Kidney (tissue), 14 donors: ENCODE measurements around the gene SLC26A3. TPM values are rescaled to one million over a fixed set of nuclear protein-coding genes. Genes with fewer than 3 reads are reported as not detected.

ENCODE experiments used
- DNase-seq, 5 donors: peaks; one replicate each; pipeline ENCODE4 v3.0.0-alpha.2; 2013 to 2020
- FAIRE-seq: peaks from 2 replicates; lab custom pipeline; 2012; peaks lifted over from hg19 to GRCh38; lab: Jason Lieb, UNC
- H3K27ac ChIP-seq, 2 donors: one replicate each; pipeline ENCODE4 v1.7.0; 2013; ENCODE audit warnings: low read depth in 2 of 2, low read length in 2 of 2, inconsistent platforms in 1 of 2
- H3K27me3 ChIP-seq: one replicate; pipeline ENCODE4 v1.7.1; 2013; ENCODE audit warnings: low read length, inconsistent platforms; ENCODE audit not compliant: control insufficient read depth, insufficient read depth
- H3K36me3 ChIP-seq, 3 donors: one replicate each; pipeline versions ENCODE4 v1.7.0 to v1.7.1; 2013; ENCODE audit warnings: low read length in 3 of 3, control low read depth in 1 of 3, inconsistent platforms in 1 of 3; ENCODE audit not compliant: insufficient read depth in 3 of 3, control insufficient read depth in 2 of 3
- H3K4me1 ChIP-seq, 3 donors: one replicate each; pipeline versions ENCODE4 v1.7.0 to v1.7.1; 2013; ENCODE audit warnings: low read length in 3 of 3, inconsistent platforms in 1 of 3, low read depth in 1 of 3; ENCODE audit not compliant: control insufficient read depth in 2 of 3, insufficient read depth in 2 of 3
- H3K4me3 ChIP-seq, 3 donors: one replicate each; pipeline versions ENCODE4 v1.7.0 to v1.8.1; 2013; ENCODE audit warnings: low read length in 3 of 3, control low read depth in 1 of 3, inconsistent platforms in 1 of 3
- H3K9ac ChIP-seq, 3 donors: one replicate each; pipeline versions ENCODE4 v1.7.0 to v1.7.1; 2013; ENCODE audit warnings: low read length in 3 of 3, control low read depth in 1 of 3, inconsistent platforms in 1 of 3
- H3K9me3 ChIP-seq, 3 donors: one replicate each; pipeline versions ENCODE4 v1.7.0 to v1.7.1; 2013; ENCODE audit warnings: low read length in 3 of 3, control low read depth in 1 of 3, inconsistent platforms in 1 of 3; ENCODE audit not compliant: control insufficient read depth in 2 of 3, insufficient read depth in 1 of 3
- intact Hi-C: fragments of 100-400 bp; cut with DNase I; formaldehyde crosslinking; loops from one replicate; pipeline ENCODE4 v1.11.1; 2022
- polyA plus RNA-seq: library from polyadenylated mRNA; stranded (reverse); fragments of 350-450 nt; fragmentation: Illumina TruSeq; extraction: RNeasy Lipid Tissue Mini Kit (QIAGEN cat#74804); gene quantifications from one replicate; pipeline ENCODE4 v1.2.3, GENCODE V29; 2014; ENCODE audit warnings: low read depth, low replicate concordance; ENCODE audit not compliant: insufficient read depth
- total RNA-seq: library from RNA; stranded (reverse); fragmentation: NEBNext Ultra II Directional; extraction: Animal tissue kit (Norgen Biotek cat#: 25700); gene quantifications from one replicate; pipeline ENCODE4 v1.2.1, GENCODE V29; 2021
- TF ChIP-seq, protein P1 (sequence below): IDR thresholded peaks from 3 replicates; pipeline ENCODE4 v1.5.1; 2012; ENCODE audit warnings: mild to moderate bottlenecking, moderate library complexity, borderline replicate concordance; ENCODE audit not compliant: insufficient read depth; ENCODE audit errors: extremely low read depth
- donor health status: control.
- donor health status: control.
- donor health status: control.
- donor health status: control.
- donor health status: control.
- donor health status: DM: yes; HTN: yes; CAD: no.
- donor health status: Normal renal cell carcinoma (clear cell type).

The SLC26A3 gene
- total and polyA plus RNA-seq, 2 donors from 2014 or later = 0.25 to 0.32 TPM

DNA sequence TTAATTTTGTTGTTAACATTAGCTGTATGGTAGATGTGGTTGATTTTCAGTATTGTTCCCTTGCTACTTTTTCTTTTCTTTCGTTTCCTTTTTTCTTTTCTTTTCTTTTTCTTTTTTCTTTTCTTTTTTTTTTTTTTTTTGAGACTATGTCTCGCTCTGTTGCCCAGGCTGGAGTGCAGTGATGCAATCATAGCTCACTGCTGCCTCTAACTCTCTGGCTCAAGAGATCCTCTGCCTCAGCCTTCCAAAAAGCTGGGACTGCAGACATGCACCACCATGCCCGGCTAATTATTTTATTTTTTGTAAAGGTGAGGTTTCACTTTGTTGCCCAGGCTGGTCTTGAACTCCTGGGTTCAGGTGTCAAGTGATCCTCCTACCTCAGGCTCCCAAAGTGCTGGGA lies 14.4 kb downstream of the SLC26A3 start:
- Histone ChIP-seq H3K4me1 (no peaks in the 10 kb centered on the region), H3K4me3 (no peak overlapping the region), H3K9me3 (no peaks in the 10 kb centered on the region), H3K27me3 (no peaks in the 10 kb centered on the region), H3K36me3 (no peaks in the 10 kb centered on the region), H3K27ac (no peak overlapping the region), H3K9ac (no peak overlapping the region)
- TF ChIP-seq, protein P1, sequence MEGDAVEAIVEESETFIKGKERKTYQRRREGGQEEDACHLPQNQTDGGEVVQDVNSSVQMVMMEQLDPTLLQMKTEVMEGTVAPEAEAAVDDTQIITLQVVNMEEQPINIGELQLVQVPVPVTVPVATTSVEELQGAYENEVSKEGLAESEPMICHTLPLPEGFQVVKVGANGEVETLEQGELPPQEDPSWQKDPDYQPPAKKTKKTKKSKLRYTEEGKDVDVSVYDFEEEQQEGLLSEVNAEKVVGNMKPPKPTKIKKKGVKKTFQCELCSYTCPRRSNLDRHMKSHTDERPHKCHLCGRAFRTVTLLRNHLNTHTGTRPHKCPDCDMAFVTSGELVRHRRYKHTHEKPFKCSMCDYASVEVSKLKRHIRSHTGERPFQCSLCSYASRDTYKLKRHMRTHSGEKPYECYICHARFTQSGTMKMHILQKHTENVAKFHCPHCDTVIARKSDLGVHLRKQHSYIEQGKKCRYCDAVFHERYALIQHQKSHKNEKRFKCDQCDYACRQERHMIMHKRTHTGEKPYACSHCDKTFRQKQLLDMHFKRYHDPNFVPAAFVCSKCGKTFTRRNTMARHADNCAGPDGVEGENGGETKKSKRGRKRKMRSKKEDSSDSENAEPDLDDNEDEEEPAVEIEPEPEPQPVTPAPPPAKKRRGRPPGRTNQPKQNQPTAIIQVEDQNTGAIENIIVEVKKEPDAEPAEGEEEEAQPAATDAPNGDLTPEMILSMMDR = no peak
- no peak for FAIRE-seq
- intact Hi-C loops = no loop called here
- no peak for DNase-seq

GRCh38 chr7:107788216-107788615 lies 14.8 kb downstream of the SLC26A3 start:
- Histone ChIP-seq H3K9me3 (no peaks in the 10 kb centered on the region), H3K27ac (no peak overlapping the region), H3K36me3 (no peaks in the 10 kb centered on the region), H3K9ac (no peak overlapping the region), H3K4me1 (no peaks in the 10 kb centered on the region), H3K4me3 (no peak overlapping the region), H3K27me3 (no peaks in the 10 kb centered on the region)
- FAIRE-seq (no peak), DNase-seq (no peak)
- intact Hi-C loops = no loop called here
- TF ChIP-seq, protein P1 = no peak

GRCh38 chr7:107785926-107786325 lies 17.1 kb downstream of the SLC26A3 start:
- TF ChIP-seq, protein P1 = no peak
- H3K27me3 ChIP-seq = no peaks in the 10 kb centered on the region
- H3K4me1 ChIP-seq = no peaks in the 10 kb centered on the region
- H3K36me3 ChIP-seq = no peaks in the 10 kb centered on the region
- H3K4me3 ChIP-seq = no peak overlapping the region
- DNase-seq = no peak
- no peak overlapping the region for H3K27ac ChIP-seq
- FAIRE-seq = no peak
- no peaks in the 10 kb centered on the region for H3K9me3 ChIP-seq
- intact Hi-C loops = no loop called here
- H3K9ac ChIP-seq = no peak overlapping the region

DNA sequence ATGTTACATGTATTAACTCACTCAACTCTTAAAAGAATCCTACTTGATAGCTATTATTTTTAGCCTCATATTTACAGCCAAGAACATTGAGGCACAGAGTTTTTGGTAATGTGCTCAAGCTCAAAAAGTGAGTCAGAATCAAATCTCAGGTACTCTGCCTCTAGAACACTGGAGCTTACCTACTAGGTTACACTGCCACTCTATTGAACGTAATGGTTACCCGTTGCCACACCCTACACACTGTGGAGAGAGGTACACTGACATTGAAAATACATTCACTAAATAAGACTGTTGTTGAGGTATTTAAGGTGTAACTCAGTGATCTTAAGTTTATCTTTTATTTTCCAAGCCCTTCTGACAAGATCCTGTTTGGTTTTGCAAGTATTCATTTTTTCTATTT lies 17.9 kb downstream of the SLC26A3 start:
- DNase-seq (no peak), FAIRE-seq (no peak)
- H3K4me1 ChIP-seq = no peaks in the 10 kb centered on the region
- H3K36me3 ChIP-seq = no peaks in the 10 kb centered on the region
- no peaks in the 10 kb centered on the region for H3K9me3 ChIP-seq
- H3K27me3 ChIP-seq = no peaks in the 10 kb centered on the region
- no peak overlapping the region for H3K4me3 ChIP-seq
- H3K27ac ChIP-seq = no peak overlapping the region
- H3K9ac ChIP-seq = no peak overlapping the region
- intact Hi-C loops = no loop called here
- TF ChIP-seq, protein P1 = no peak
